GM23338 (cell line): ENCODE measurements around the gene SMU1.

Experiments
- EZH2 ChIP-seq: fragments of 200-600 bp; sonication (generic); IDR thresholded peaks from one replicate; pipeline ENCODE4 v1.8.0; 2017; ENCODE audit warnings: antibody characterized with exemption, mild to moderate bottlenecking, low read depth; ENCODE audit not compliant: unreplicated experiment
- JUNB ChIP-seq: IDR thresholded peaks from one replicate; pipeline ENCODE4 v1.6.1; 2016; ENCODE audit warnings: antibody characterized with exemption; ENCODE audit not compliant: unreplicated experiment
- NANOG ChIP-seq: IDR thresholded peaks from 2 replicates; pipeline ENCODE4 v1.6.1; 2016; ENCODE audit warnings: antibody characterized with exemption, borderline replicate concordance
- POLR2AphosphoS5 ChIP-seq: IDR thresholded peaks from 2 replicates; pipeline ENCODE4 v1.6.1; 2016; ENCODE audit warnings: antibody characterized with exemption, low read depth
- STAT1 ChIP-seq: IDR thresholded peaks from one replicate; pipeline ENCODE4 v1.6.1; 2016; ENCODE audit warnings: antibody characterized with exemption; ENCODE audit not compliant: unreplicated experiment
- TF ChIP-seq, protein P1 (sequence below), 2 experiments: fragments of 200-600 bp in 1 of 2; sonication (generic) in 1 of 2; conservative IDR thresholded peaks; 2 replicates each; pipeline versions ENCODE4 v1.5.1 to v1.6.1; 2016 to 2017; ENCODE audit warnings: antibody characterized with exemption in 2 of 2, low read depth in 2 of 2, mild to moderate bottlenecking in 2 of 2, moderate library complexity in 1 of 2
- TF ChIP-seq, protein P2 (sequence below): IDR thresholded peaks from one replicate; pipeline ENCODE4 v1.6.1; 2018; ENCODE audit warnings: antibody characterized with exemption; ENCODE audit not compliant: unreplicated experiment

DNA sequence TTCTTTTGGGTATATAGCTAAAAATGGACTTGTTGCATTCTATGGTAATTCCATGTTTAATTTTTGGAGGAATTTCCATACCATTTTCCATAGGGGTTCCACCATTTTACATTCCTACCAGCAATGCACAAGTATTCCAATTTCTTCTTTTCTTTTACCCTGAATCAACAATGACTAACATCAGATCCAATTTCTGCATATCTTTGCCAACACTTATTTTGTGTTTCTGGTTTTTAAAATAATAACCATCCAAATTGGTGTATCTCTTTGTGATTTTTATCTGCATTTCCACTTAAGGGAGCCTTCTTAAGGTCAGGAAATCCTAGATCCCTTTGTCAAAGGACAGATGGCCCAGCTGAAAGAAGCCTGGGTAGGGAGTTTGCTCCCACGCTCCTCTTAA lies 29.5 kb upstream of the SMU1 start:
- TF ChIP-seq POLR2AphosphoS5: no peak
- TF ChIP-seq, protein P1, sequence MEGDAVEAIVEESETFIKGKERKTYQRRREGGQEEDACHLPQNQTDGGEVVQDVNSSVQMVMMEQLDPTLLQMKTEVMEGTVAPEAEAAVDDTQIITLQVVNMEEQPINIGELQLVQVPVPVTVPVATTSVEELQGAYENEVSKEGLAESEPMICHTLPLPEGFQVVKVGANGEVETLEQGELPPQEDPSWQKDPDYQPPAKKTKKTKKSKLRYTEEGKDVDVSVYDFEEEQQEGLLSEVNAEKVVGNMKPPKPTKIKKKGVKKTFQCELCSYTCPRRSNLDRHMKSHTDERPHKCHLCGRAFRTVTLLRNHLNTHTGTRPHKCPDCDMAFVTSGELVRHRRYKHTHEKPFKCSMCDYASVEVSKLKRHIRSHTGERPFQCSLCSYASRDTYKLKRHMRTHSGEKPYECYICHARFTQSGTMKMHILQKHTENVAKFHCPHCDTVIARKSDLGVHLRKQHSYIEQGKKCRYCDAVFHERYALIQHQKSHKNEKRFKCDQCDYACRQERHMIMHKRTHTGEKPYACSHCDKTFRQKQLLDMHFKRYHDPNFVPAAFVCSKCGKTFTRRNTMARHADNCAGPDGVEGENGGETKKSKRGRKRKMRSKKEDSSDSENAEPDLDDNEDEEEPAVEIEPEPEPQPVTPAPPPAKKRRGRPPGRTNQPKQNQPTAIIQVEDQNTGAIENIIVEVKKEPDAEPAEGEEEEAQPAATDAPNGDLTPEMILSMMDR (conservative IDR thresholded peaks at IDR 0.05; ENCODE audit: low read depth in 2 of 2): no peak
- TF ChIP-seq EZH2: no peak
- TF ChIP-seq, protein P2, sequence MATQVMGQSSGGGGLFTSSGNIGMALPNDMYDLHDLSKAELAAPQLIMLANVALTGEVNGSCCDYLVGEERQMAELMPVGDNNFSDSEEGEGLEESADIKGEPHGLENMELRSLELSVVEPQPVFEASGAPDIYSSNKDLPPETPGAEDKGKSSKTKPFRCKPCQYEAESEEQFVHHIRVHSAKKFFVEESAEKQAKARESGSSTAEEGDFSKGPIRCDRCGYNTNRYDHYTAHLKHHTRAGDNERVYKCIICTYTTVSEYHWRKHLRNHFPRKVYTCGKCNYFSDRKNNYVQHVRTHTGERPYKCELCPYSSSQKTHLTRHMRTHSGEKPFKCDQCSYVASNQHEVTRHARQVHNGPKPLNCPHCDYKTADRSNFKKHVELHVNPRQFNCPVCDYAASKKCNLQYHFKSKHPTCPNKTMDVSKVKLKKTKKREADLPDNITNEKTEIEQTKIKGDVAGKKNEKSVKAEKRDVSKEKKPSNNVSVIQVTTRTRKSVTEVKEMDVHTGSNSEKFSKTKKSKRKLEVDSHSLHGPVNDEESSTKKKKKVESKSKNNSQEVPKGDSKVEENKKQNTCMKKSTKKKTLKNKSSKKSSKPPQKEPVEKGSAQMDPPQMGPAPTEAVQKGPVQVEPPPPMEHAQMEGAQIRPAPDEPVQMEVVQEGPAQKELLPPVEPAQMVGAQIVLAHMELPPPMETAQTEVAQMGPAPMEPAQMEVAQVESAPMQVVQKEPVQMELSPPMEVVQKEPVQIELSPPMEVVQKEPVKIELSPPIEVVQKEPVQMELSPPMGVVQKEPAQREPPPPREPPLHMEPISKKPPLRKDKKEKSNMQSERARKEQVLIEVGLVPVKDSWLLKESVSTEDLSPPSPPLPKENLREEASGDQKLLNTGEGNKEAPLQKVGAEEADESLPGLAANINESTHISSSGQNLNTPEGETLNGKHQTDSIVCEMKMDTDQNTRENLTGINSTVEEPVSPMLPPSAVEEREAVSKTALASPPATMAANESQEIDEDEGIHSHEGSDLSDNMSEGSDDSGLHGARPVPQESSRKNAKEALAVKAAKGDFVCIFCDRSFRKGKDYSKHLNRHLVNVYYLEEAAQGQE: no peak
- TF ChIP-seq NANOG: no peak
- TF ChIP-seq JUNB: no peak
- no peak for TF ChIP-seq STAT1
